NCI-H1105 treated with DMSO at 0.1 percent for 48 hours (cell line): ENCODE results near the gene IL4.
"Not testable (repeated sequence)": the region's sequence is repeated elsewhere in the genome, so short reads cannot be mapped to it uniquely, and the experiment has no call there.

Experiments
- DNase-seq: peaks from one replicate; lab custom pipeline; 2025; lab: John Stamatoyannopoulos, UW

Gene IL4

GRCh38 chr5:132674671-132675506, 1.1 kb downstream of the IL4 start:
- no peak for DNase-seq

DNA sequence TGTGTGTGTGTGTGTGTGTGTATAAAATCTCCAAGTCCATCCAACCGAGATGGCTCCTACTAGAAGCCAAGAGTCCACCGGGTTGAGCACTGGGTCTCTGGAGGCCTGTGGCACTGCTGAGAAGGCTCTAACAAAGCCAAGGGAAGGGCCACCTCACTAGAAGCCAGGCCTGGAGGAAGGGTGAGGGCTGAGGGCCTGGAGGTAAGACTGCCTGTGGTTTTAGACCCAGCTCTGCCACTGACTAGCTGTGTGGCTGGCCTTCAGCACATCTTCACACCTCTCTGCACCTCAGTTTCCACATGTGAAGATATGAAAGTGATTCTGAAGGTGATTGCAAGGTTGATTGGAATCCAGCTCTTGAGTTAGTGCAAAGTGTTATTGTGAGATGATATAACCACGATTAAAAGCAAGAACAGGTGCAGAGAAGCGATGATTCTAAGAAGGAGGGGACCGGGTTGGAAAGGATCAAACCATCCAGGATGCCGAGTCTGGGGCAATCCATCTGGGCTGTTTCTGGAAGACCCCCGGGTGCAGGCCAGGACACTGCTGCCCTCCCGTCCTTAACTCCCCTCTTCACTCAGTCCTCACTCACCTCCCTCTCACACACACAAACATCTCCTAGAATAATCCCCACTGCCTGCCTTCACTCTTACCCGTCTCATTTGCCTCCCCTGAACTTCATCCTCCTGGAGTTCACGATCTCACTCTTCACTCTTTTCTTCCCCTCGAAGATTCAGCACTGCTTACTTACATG, 2.3 kb downstream of the IL4 start:
- no peak for DNase-seq

DNA sequence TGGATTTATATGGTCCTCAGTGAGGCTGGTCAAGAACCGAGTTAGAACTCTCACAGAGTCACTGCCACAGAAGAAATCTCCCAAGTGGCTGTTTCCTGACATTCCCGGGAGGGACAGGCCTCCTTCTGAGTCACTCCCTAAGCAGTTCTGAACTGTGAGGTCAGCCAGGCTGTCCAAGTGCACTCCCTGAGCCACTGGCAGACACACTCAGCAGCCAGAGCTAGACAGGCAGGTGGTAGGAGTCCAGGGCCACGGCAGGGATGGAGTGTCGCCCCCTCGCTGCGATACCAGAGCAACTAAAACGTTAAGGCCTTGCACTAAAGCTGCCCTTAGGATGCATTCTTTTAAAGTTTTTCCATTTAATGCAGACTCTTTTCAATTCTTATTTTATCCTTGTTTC, 3.4 kb downstream of the IL4 start:
- no peak for DNase-seq

DNA sequence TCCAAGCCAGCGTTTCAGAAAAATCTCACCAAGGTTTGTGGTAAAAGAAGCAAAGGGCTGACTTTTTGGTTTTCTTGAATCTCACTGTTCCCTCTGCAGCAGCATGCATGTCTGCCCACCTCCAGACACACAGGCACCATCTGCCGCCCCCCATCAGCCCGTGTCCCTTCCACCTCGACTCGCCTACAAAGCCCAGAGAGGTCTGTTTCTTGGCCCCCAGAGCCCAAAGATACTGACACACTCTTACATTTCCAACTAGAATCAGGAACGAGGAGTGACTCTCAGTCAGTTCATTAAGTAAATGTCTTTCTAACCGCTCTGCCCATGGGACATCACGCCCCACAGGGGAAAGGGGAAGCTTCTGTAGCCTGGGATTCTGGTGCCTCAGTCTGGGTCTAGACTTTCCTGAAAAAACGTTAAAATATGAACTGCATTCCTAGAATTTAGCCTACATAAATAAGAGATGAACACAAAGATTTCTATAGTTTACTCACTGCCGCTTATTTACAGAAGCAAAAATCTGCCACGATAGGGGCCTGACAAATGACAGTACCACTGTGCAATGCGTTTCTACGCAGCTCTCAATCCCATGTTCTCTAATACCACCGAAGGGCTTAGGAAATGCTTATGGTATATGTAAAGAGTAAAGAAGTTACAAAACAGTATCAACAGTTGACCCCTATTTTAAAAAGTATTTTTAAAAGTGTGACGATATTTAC, 4.1 kb downstream of the IL4 start:
- DNase-seq, result no peak

- no peak for DNase-seq
These were observed 4.9 kb downstream of the IL4 start for GRCh38 chr5:132678735-132679134.

- no peak for DNase-seq
These were observed 5.4 kb downstream of the IL4 start for GRCh38 chr5:132679166-132679565.

DNA sequence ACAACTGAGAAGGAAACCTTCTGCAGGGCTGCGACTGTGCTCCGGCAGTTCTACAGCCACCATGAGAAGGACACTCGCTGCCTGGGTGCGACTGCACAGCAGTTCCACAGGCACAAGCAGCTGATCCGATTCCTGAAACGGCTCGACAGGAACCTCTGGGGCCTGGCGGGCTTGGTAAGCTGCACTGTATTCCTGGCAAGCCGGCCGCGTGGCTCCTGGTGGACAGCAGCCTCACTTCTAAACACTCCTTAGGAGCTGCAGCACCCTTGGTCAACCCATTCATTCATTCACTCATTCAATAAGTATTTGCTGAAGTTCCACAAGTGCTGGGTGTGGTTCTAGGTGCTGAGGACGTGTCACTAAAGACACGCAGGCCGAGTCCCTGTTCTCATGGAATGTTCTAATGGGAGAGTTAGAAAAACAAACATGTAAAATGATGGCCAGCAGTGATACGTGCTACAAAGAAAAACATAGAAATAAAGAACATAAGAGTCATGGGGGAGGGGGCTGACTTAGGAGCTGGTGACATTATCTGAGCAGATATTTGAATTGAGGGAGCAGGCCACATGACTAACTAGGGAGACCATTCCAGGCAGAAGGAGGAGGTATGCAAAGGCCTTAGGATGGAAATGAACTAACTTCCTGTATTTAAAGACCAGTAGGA, 6.1 kb downstream of the IL4 start:
- DNase-seq, result no peak

GRCh38 chr5:132680780-132681475, 7.1 kb downstream of the IL4 start:
- no peak for DNase-seq

DNA sequence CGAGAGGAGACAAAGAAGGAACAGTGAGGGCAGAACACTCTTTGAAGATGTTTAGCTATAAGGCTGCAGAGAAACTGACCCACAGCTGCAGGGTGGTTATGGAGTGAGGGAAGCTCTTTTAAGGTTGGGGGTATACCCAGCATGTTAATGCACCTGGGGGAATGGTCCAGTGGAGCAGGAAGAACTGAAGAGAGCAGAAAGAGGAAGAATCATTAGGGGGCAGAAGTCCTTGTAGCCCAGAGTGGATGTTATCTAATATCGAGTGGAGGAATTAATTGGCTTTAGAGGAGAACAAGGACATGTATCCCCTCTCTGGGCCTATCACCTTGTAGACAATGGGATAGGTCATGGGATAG, 7.7 kb downstream of the IL4 start:
- DNase-seq, result no peak

- DNase-seq, result no peak
These were observed 8.2 kb downstream of the IL4 start for GRCh38 chr5:132681983-132682382.

DNA sequence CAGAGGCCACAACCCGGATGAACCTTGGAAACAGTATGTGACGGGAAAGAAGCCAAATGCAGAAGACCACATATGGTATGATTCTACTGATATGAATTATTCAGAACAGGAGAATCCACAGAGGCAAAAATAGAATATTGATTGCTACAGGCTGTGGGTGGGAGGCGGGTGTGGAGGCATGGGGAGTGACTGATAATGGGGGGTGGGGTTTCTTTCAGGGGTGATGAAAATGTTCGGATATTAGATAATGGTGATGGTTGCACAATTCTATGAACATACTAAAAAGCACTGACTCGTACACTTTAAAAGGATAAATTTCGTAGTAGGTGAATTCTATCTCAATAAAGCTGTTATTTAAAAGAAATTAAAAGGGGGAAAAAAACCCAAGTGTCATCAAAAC, 10.7 kb downstream of the IL4 start:
- DNase-seq, result no peak

DNA sequence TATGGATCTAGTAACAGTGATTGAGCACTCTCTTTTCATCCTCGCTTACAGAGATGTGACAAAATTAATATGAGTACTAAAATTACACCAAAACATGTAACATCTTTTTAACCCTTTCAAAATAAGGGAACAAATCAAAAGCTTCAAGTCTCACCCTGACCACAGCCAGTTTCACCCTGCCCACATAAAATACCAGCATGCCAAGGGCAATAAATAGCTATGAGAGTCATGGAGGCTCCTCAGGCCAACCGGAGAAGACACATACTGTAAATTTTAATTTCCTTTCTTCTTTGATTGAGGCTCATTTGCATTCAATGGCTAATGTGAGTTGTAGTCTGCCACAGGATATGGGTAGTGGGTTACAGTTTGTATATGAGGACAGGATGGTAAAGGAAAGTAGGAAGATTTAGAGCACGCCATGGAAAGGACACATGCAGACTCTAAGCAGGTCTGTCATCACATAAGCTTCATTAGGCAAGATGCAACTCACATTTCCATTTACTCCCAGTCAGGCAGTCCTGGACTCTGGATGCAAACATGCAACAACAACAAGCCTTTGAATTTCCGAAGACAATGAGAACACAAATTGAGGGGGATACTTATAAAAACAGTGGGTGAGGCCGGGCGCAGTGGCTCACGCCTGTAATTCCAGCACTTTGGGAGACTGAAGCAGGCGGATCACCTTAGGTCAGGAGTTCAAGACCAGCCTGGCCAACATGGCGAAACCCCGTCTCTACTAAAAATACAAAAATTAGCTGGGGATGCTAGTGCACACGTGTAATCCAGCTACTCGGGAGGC, 11.3 kb downstream of the IL4 start:
- DNase-seq, result no peak

GRCh38 chr5:132686193-132686592, 12.4 kb downstream of the IL4 start:
- no peak for DNase-seq

GRCh38 chr5:132687995-132688394, 14.2 kb downstream of the IL4 start:
- no peak for DNase-seq

GRCh38 chr5:132688536-132689339, 14.9 kb downstream of the IL4 start:
- DNase-seq, result no peak

GRCh38 chr5:132689513-132689912, 15.7 kb downstream of the IL4 start:
- no peak for DNase-seq

- DNase-seq, result no peak
These were observed 16.4 kb downstream of the IL4 start for GRCh38 chr5:132690156-132690555.

DNA sequence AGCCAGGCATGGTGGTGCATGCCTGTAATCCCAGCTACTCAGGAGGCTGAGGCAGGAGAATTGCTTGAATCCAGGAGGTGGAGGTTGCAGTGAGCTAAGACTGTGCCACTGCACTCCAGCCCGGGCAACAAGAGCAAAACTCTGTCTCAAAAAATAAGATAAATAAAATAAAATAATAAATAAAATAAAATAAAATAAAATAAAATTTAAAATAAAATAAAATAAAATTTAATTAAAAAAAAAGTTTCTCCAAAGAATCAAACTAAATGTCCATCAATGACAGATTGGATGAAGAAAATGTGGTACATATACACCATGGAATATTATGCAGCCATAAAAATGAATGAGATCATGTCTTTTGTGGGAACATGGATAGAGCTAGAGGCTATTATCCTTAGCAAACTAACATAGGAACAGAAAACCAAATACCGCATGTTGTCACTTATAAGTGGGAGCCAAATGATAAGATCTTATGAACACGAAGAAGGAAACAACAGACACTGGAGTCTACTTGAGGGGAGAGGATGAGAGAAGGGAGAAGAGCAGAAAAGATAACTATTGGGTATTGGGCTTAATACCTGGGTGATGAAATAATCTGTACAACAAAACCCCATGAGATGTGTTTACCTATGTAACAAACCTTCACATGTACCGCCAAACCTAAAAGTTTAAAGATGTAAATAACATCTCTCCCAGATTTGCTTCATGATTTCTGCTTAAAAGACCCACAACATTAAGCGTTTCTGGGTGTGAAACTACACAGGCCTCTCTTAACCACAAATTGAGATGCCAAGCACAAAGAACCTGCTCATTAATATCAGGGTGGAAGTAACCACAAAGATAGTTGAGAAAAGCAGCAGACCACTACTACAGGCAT, 18.2 kb downstream of the IL4 start:
- not testable (repeated sequence) for DNase-seq

DNA sequence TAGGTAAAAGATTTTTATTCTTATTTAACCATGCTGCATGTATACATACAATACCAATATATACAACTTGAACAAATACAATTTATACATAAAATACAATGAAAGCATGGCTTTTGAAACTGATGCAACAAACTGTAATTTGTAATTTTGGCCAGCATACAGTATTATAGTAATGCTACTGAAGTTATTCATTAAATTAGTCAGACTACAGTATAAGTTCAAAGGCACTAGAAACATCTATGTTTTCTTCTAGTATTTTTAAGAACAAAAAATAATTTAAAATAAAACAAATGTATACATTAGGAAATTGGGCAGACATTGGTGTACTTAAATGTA, 18.8 kb downstream of the IL4 start:
- no peak for DNase-seq
